Measurements from ENCODE around the gene DAAM2. TPM values are rescaled to one million over a fixed set of nuclear protein-coding genes. Genes with fewer than 3 reads are reported as not detected.
A peak's percentile ranks its signal among the peaks of the same experiment; 100 is the strongest.

Gene DAAM2
- total RNA-seq, 1 donor from 2014 or later = 14.7 TPM

DNA sequence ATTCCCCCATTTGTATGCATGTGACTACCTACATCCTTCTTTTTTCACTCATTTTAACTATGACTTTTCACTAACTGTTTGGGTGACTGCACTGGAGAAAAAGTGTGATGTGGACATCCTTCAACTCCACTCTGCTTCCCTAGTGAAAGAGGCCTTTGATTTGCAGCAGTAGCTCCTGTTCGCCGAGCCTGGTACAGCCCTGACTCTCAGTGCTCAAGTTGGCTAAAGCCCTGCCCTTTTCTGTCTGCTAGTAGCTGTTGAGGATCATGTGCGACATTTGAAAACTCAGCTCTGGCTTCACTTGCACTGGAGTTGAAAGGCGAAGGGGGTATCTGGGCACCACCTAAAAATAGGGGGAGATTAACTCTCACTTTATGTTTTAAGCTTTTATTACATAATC, 42.1 kb downstream of the DAAM2 start:
- ATAC-seq = no peak
- intact Hi-C loops (cut with DNase I) = no loop called here
- no peak for DNase-seq (ENCODE audit: missing footprints)

DNA sequence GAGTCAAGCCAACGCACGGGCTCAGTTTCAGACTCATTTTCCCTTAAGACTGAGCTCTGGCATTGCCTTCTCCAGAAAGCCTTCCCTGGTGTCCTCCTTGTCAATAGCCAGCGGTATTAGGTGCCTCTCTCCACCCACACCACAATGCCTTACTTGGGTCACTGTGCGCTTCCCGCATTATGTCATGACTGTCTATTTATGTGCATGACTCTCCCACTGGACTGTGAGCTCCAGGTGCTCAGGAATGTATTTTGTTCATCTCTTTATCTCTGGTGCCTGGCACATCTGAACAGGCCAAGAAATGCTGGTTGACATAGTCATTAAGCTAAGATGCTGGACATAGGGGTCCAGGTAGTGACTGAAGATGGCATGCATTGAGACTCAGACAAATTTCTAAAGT, 42.7 kb downstream of the DAAM2 start:
- intact Hi-C loops (cut with DNase I) = no loop called here
- DNase-seq (ENCODE audit: missing footprints) (no peak), ATAC-seq (no peak)

DNA sequence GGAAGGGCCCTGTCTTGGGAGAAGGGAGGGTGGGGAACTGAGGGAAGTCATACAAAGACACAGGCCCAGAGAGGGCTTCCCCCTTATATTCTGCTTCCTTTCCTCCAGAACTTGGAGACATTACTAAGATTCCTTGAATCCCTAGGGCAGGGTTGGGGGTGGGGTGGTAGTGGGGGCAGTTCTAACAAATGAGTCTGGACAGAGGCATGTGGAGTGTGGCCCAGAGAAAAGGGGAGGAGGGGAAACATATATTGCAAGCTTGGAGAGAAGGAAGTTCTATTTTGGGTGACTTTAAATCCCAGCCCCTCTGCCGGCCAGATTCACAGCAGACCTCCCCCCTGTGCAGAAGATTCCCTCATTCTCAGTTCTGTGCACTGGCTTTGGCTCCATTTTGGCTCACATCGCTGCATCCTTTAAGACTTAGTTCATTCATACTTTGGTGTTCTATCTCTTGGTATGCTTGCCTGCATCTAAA, 43.7 kb downstream of the DAAM2 start:
- ATAC-seq (peak; percentile 5), DNase-seq (ENCODE audit: missing footprints) (no peak)
- intact Hi-C loops (cut with DNase I) = no loop called here

DNA sequence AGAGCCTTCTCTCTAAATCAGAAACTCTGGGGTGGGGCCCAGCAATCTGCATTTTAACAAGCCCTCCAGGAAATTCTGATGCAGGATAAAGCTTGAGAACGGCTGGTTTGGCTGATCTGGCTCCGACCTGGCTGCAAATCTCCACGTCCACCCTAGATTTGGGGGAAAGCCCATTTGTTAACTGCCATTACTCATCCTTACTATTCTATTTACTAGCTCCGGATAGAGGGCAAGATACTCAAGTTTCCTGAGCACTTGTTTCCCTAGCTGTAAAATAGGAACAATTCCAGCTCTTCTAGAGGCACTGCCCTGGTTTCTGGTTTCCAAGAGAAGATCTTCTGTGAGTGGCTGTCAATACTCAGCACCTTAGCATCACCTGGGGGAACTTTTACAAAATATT, 44.4 kb downstream of the DAAM2 start:
- no peak for ATAC-seq
- intact Hi-C loops (cut with DNase I) = no loop called here
- DNase-seq (ENCODE audit: missing footprints) = no peak

DNA sequence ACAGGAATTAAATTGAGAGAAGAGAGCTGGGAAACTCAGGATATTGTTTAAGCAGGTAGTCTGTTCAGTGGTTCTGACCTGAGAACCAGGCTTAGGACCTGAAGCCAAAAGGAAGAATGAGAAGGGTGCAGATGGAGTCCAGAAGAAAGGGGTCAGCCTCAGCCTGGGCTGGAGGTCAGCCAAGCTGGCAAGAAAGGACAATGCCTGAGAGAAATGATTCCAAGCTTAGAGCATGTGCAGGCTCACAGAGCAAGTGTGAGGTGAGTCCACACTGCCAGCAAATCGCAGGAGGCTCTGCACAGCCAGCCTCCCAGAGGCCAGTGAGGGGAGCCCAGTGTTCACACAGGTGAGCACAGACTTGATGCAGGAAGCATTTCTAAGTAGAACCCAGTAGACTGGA, 47.3 kb downstream of the DAAM2 start:
- ATAC-seq (no peak), DNase-seq (ENCODE audit: missing footprints) (no peak)

DNA sequence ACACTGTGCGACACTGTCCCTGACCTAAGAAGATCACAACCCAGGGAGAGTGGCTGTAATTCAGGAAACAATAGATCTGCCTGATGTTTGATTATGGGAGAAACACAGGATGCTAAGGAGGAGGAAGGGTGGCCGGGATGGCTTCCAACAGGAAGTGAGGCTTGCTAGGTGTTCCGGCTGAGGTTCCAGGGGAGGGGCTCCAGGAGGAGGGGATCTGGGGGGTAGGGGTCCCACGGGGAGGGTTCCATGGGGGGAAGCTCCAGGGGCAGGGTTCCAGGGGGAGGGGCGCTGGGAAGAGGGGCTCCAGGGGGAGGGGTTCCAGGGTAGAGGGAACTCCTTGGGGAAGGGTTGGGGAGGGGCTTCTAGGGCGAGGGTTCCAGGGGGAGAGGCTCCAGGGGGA, 48.6 kb downstream of the DAAM2 start:
- no peak for ATAC-seq
- intact Hi-C loops (cut with DNase I) = no loop called here
- no peak for DNase-seq (ENCODE audit: missing footprints)

More for the DNA sequence above, 47.3 kb downstream of the DAAM2 start:
- intact Hi-C loops (cut with DNase I) = no loop called here

DNA sequence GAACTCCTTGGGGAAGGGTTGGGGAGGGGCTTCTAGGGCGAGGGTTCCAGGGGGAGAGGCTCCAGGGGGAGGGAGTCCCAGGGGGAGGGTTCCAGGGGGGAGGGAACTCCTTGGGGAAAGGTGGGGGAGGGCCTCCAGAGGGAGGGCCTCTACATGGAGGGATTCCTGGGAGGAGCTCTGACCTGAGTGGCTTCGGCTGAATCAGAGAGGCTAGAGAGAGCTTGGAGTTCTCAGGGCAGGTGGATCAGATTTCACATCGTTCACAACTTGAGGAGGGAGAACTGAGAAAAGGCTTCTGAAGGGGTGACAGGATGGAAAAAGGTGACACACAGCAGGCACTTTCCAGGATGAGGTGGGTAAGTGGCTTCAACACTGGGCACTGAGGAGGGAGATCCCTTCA, 49.1 kb downstream of the DAAM2 start:
- DNase-seq (ENCODE audit: missing footprints) (no peak), ATAC-seq (no peak)
- intact Hi-C loops (cut with DNase I) = no loop called here

DNA sequence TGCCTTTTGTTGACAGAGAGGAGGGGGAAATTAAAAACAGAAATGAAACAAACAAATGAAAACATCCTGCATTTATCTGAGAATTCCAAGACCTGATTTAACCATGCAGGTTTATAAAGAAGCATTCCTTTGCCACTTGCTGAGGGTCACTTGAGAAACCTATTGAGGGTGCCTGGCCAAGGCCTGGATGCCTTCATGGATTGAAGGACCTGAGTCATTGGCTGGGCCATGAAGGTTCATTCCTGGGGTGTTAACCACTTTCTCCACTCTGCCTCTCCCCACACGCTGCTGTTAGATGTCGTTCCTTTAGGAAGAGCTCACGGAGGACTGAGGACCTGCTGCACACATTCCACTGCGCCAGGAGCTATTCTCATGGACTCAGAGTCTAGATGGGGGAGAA, 49.7 kb downstream of the DAAM2 start:
- ATAC-seq = no peak
- no peak for DNase-seq (ENCODE audit: missing footprints)
- intact Hi-C loops (cut with DNase I) = no loop called here

DNA sequence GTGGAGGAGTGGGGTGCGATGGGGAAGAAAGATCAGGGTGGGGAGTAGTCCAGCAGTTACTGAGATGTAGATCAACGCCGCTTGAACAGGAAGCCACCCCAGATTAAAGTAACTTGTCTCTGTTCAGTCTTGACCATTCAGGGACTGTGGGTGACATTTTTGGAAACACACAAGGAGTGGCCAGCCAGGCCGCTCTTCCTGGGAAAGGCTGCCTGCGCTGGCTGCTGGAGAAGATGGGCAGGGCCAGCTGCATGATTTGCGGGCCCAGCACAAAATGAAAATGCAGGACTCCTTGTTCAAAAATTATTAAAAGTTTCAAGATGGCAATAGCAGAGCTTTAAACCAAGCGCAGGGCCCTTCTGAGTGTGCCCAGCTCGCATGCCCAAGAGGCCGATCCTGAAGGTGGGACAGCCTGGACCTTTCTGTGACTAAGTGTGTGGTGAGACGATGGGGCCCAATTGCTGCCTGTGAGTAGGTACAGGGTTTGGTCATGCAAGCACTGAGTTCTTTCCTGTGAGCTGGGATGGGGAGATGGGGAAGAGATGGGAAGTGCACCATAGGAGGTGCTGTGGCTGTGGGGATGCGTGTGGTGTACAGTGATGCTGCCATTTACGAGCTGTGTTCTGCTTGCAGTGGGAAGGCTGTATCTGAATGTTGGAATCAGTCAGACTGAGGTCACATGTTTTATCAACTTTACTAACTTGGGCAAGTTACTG, 51.3 kb downstream of the DAAM2 start:
- ATAC-seq = peak; percentile 58
- intact Hi-C loops (cut with DNase I) = no loop called here
- no peak for DNase-seq (ENCODE audit: missing footprints)

DNA sequence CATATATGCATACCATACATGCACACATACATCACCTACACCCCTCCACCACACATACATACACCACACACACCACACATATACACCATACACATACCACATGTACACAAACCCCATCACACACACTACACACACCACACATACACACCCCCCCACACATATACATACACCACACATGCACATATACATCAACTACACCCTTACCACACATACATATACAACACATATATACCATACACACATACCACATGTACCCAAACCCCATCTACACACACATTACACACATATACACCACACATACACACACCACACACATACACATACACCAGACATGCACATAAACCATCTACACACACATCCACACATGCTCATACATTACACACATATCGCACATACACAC, 52.7 kb downstream of the DAAM2 start:
- DNase-seq (ENCODE audit: missing footprints) (no peak), ATAC-seq (no peak)
- intact Hi-C loops (cut with DNase I) = no loop called here

DNA sequence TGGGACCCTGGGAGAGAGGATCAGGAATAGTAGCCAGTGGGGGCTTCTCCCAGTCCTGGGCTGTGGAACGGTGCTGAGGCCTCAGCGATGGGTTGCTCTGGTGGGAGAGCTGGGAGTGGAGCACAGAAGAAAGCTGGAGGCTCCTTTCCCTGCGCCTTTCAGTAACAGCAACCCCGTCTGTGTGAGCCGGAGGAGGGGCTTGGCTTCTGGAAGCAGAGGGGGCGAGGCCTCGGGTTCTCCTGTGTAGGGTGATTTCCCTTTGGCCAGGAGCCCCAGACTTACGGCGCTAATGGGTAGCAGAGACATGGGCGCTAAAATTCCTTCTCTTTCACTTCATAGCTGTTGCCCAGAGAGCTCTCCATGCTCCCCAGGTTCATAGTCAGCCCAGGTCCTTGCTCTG, 55.0 kb downstream of the DAAM2 start:
- DNase-seq (ENCODE audit: missing footprints) (peak; percentile 83), ATAC-seq (peak; percentile 38)
- intact Hi-C loops (cut with DNase I) = no loop called here

DNA sequence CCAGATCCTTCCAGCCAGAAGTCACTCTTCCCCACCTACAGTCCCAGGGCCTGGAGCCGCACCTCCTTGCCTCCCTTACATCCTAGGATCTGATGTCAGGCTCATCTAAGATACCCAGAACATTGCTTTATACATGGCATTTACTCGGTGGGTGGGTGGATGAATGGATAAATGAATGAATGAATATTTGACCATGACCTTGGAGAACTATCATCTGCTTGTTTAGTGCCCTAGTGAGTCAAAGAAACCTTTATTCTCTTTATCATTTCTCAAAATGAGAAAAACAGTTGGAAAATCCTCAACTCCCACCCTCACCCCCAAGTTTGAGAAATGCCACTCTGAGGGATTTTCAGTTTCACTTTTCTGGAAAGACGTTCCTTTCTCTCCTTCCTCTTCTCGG, 56.0 kb downstream of the DAAM2 start:
- intact Hi-C loops (cut with DNase I) = no loop called here
- ATAC-seq = no peak
- no peak for DNase-seq (ENCODE audit: missing footprints)

DNA sequence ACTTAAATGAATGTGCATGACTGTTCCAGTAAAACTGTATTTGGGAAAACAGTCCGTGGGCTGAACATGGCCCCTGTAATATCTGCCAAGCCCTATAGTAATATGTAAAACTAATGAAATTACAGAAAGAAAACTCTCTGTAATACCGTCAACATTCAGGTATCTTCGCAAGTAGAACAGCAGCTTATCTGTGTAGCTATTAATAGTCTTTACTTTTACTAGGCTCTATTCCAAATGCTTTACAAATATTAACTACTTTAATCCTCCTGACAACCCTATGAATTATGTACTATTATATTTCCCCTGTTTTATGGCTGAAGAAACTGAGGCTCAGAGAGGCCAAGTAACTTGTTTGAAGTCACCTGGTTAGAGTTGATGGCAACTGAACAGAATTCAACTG, 57.1 kb downstream of the DAAM2 start:
- ATAC-seq (no peak), DNase-seq (ENCODE audit: missing footprints) (no peak)
- intact Hi-C loops (cut with DNase I) = no loop called here

DNA sequence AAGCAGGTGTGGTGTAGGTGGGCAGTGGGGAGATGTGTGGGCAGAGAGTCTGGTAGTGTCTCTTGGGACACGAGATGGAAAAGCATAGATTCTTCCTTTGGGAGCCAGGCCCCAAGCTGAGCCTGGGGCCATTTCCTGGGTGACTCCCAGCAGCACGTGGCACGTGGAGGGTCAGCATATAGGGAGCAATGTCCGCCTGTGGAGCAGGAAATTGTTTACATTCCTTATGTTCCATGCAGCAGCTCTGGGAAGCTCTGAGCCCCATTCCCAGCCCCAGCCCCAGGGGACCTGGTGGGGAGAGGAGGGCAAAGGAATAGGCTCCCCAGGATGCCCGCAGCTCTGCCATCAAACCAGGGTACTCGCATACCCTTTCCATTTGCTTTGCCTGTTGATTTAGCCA, 57.6 kb downstream of the DAAM2 start:
- no peak for DNase-seq (ENCODE audit: missing footprints)
- intact Hi-C loops (cut with DNase I) = no loop called here
- no peak for ATAC-seq

DNA sequence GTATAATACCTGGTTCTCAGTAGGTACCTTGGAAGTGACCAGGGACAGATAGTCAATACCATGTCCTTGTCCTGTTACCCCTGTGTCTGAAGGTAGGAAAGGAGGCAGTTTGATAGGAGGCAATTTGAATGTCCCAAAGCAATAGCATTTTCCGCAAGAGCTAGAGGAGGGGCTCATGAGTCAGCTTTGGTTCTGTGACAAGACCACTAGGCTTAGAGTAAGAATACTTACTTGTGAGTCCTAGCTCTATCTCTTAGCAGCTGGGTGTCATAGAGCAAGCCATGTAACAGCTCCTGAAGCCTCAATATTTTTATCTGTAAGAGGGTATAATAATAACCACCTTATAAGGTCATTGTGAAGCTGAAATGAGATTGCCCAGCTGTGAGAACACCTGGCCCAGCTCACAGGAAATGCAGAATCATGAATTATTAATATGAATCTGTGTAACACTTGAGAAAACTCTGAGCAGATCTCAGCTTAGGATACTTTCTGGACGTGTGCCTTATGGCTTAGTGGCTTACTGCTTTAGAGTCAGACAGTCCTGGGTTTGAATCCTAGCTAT, 58.6 kb downstream of the DAAM2 start:
- intact Hi-C loops (cut with DNase I) = no loop called here
- ATAC-seq = peak; percentile 15
- no peak for DNase-seq (ENCODE audit: missing footprints)

DNA sequence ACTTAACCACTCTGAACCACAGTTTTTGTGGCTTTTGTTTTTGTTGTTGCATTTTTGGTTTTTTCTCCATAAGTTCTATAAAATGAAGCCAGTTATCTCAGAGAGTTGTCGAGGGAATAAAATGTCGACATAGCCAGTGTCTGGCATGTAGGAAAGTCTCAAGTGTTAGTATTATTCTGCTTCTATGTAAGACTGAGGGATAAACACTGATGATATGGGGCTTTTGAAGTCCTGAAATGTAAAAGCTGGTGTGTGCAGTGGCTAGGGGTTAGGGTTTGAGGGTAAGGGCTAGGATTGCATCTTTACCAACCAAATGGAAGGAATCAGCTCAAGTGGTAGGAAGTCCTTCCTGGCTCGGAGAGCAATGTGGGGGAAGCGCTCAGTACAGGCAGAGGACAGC, 59.2 kb downstream of the DAAM2 start:
- no peak for DNase-seq (ENCODE audit: missing footprints)
- ATAC-seq = peak; percentile 41
- intact Hi-C loops (cut with DNase I) = no loop called here

DNA sequence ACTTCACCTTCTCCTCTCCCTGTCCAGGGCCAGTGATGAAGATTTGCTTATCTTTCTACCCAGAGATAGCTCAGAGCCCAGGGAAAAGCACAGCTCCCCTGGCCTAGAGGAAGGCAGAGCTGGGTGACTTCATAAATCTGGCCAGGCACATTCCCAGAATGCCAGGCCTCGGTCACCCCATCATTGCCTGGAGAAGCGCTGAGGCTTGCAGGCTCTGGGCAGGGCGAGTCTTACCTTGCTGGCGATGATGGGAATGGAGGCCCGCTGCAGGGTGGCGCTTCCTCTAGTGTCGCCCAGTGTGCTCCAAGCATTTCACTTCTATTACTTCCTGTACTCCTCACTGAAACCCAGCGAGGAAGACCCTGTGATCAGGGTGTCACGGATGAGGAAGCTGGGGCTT, 60.1 kb downstream of the DAAM2 start:
- intact Hi-C loops (cut with DNase I) = no loop called here
- ATAC-seq = no peak
- no peak for DNase-seq (ENCODE audit: missing footprints)

DNA sequence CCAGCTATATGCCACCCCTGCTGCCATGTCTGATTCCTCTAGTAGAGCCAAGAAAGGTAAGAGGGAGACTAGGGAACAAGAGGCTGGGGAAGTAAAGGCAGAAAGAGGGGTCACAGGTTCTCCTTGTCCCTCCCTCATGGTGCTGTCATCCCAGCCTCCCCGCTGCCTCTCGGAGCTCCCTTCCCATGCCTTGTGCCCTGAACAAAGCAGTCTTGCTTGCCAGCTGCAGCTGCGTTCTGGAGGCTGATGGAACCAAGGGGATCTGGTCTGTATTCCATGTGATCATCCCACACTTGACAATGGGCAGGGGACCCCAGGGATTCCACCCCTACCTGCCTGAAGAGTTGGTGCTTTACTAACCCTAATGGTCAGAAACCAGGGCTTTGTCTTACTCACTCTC, 61.4 kb downstream of the DAAM2 start:
- DNase-seq (ENCODE audit: missing footprints) (no peak), ATAC-seq (no peak)
- intact Hi-C loops (cut with DNase I) = no loop called here

DNA sequence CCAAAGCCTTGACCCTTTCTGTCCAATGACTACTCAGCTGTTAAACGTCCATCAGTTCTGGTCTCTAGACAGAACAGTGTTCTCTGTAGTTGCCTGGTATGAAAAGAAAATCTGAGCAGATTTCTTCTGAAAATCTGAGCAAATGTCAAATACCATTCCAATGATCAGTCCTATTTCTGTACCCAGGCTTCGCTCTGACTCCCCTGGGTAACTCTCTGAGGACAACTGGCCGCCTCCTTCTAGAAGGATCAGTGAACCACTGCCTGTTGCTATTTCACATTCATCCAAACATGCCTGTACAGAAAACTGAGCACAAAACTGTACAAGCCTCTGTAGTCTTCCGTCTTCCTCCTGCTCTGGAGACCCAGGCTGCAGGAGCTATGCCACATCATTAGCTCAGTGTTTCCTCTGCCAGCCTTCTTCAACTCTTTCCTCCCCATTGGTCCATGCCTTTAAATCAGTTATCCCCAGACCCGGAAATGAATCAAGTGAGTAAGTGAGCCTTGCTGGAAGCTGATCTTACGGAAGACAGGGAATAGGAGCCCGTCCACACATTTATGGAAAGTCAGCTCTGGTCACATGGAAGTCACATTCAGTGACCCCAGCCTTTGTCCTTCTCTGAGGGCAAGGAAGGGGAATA, 63.3 kb downstream of the DAAM2 start:
- ATAC-seq (peak; percentile 32), DNase-seq (ENCODE audit: missing footprints) (no peak)
- intact Hi-C loops (cut with DNase I) = no loop called here

DNA sequence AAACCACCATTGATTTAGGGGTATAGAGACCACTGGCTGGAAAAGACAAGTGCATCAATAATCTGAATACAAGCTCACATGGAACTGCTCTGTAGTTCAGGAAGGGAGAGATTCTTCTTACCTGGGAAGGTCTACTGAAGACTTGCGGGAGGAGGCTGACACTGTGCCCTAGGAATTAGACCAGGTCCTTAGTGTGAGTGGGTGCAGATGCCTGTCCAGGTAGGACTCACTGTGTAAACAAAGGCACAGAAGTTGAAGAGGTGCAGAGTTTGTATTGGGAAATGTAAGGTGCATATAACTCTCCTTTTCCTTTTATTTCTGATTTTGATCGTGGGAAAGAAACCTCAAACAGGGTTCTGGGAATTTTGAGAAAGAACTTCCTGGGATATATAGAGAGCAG, 66.8 kb downstream of the DAAM2 start:
- DNase-seq (ENCODE audit: missing footprints) (no peak), ATAC-seq (no peak)
- intact Hi-C loops (cut with DNase I) = no loop called here
